C4-2B (cell line): ENCODE data around the gene XPNPEP3.
"Not testable (repeated sequence)": the region's sequence is repeated elsewhere in the genome, so short reads cannot be mapped to it uniquely, and the experiment has no call there.

Experiments used
- H3K27ac ChIP-seq: fragments of 450-650 bp; 2 replicates; pipeline ENCODE4 v1.5.1; 2017
- ZFX ChIP-seq: fragments of 450-650 bp; IDR thresholded peaks from 2 replicates; pipeline ENCODE4 v1.6.1; 2017
- TF ChIP-seq, protein P1 (sequence below): fragments of 450-650 bp; conservative IDR thresholded peaks from 2 replicates; pipeline ENCODE4 v1.5.1; 2017; ENCODE audit warnings: mild to moderate bottlenecking

XPNPEP3 gene

DNA sequence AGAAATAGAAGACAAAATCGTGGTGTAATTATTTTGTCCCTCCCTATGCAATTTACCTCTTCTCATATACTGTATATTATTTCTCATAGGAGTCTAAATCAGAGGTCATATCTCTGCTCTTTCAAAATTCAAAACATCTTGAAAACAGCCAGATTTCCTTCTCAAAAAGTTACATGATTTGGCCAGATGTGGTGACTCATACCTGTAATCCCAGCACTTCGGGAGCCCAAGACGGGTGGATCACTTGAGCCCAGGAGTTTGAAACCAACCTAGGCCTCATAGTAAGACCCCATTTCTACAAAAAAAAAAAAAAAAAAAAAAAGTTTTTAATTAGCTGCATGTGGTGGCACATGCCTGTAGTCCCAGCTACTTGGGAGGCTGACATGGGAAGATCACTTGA lies 33.9 kb downstream of the XPNPEP3 start:
- H3K27ac ChIP-seq = no peak overlapping the region
- no peak for TF ChIP-seq ZFX
- TF ChIP-seq, protein P1, sequence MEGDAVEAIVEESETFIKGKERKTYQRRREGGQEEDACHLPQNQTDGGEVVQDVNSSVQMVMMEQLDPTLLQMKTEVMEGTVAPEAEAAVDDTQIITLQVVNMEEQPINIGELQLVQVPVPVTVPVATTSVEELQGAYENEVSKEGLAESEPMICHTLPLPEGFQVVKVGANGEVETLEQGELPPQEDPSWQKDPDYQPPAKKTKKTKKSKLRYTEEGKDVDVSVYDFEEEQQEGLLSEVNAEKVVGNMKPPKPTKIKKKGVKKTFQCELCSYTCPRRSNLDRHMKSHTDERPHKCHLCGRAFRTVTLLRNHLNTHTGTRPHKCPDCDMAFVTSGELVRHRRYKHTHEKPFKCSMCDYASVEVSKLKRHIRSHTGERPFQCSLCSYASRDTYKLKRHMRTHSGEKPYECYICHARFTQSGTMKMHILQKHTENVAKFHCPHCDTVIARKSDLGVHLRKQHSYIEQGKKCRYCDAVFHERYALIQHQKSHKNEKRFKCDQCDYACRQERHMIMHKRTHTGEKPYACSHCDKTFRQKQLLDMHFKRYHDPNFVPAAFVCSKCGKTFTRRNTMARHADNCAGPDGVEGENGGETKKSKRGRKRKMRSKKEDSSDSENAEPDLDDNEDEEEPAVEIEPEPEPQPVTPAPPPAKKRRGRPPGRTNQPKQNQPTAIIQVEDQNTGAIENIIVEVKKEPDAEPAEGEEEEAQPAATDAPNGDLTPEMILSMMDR = no peak

DNA sequence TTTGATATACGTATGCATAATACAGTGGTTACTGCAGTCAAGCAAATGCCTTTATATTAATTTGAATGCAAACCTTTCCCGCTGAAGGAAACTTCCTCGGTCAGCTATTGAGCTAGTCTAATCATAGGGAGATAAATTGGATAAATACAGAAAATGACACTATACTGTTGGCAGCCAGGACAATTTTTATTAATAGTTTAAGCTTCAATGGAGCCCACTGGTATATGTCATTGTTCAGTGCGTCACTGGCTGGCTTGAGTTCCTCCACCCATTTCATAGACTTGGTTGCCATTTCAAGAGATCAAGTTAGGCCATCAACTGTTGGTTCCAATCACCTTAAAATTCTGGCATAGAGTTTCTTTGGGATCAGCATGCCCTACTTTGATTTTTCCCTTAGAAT lies 37.5 kb downstream of the XPNPEP3 start:
- TF ChIP-seq, protein P1 = no peak
- no peak for TF ChIP-seq ZFX
- H3K27ac ChIP-seq = no peak overlapping the region

DNA sequence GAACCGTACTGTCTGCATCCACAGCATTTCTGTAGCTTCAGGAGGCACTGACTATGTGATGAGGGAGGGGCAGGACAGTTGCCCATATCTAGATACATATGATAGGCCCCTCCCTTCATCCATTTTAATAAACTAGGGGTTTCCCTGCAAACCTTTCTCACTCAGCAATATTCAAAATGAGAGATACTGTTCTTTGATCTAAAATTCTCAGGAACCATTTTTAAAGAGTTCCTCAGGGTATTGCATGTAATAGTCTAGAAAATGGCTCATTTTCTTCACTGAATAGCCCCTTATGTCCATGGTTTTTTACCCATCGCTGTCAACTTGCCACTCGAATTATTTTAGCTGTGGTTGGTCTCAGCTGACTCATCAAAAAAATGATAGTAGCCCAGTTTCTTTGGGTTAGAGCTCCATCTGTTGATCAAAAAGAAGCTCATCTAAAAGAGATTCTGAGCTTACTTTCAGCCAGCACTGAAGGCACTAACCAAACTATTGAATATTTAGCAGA lies 42.0 kb downstream of the XPNPEP3 start:
- H3K27ac ChIP-seq = no peak overlapping the region
- TF ChIP-seq, protein P1 = peak; percentile 78
- TF ChIP-seq ZFX = no peak

DNA sequence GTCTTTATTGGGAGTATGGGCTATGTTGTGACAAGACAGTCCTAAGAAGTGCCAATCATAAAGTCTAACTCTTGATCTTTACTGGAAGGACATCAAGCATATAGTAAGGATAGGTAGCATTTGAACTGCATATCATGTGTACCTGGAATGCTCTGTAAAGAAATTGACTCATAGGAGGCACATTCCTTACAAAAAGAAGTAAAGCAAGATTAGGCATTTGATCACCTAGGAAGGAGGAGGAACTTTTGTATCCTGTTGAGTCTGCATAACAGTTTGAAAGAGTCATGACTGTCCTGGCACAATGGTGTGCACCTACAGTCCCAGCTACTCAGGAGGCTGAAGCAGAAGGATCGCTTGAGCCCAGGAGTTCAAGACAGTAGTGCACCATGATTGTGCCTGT lies 47.2 kb downstream of the XPNPEP3 start:
- H3K27ac ChIP-seq = no peak overlapping the region
- TF ChIP-seq, protein P1 = no peak
- TF ChIP-seq ZFX = no peak

DNA sequence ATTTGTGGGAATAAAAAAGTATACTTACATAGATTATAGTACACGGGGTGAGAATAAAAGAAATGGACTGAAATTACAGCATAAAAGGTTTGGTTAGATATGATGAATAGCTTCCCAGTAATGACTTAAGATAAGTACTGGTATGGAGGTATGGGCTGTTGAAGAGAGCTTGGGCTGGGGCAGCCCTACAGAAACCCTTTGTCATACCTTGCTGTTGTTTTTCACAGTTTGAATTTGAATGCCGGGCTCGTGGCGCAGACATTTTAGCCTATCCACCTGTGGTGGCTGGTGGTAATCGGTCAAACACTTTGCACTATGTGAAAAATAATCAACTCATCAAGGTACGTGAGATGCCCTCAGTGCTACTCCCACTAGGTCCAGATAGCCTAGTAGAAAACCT lies 51.9 kb downstream of the XPNPEP3 start:
- H3K27ac ChIP-seq = no peak overlapping the region
- no peak for TF ChIP-seq ZFX
- TF ChIP-seq, protein P1 = no peak

DNA sequence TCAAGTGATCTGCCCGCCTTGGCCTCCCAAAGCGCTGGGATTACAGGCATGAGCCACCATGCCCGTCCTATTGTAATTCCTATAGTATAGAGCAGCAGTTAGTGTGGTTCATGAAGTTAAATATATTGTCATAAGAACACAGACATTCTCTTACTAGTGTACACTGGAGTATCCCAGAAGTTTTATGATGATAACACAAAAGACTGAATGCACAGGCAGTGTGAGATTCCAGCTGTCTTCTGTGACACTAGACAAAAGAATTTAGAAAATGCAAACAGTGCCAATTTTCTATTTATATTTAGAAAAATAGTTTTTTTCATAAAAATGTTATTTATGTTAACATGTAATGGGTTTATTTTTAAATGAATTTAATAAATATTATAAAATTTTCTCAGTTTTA lies 54.8 kb downstream of the XPNPEP3 start:
- TF ChIP-seq, protein P1 = no peak
- no peak for TF ChIP-seq ZFX
- H3K27ac ChIP-seq = no peak overlapping the region

DNA sequence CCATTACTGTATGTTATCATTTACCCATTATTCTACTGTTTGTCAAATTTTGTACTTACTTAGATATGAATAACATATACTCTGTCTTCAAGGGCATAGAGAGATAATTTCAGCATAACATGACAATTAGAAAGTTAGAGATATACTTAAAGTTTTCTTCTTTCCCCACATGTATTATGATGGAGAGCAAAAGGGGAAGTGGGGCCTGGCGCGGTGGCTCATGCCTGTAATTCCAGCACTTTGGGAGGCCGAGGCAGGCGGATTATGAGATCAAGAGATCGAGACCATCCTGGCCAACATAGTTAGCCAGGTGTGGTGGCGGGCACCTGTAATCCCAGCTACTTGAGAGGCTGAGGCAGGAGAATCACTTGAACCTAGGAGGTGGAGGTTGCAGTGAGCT lies 56.0 kb downstream of the XPNPEP3 start:
- H3K27ac ChIP-seq = not testable (repeated sequence)

DNA sequence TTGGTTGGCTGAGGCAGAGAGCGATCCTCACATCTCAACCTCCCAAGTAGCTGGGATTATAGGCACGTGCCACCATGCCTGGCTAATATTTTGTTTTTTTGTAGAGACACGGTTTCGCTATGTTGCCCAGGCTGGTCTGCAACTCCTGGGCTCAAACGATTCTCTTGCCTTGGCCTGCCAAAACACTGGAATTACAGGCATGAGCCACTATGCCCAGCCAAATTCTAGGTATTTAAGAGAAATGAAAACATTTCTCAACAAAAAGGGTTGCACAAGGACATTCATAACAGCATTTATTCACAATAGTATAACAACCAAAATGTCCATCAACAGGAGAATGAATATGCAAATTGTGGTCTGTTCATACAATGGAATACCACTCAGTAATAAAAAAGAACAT lies 62.5 kb downstream of the XPNPEP3 start:
- TF ChIP-seq, protein P1 = no peak
- TF ChIP-seq ZFX = no peak

More for the DNA sequence above, 62.5 kb downstream of the XPNPEP3 start:
- H3K27ac ChIP-seq = no peak overlapping the region
